ENCODE data around the gene CHAF1A.
A peak's percentile ranks its signal among the peaks of the same experiment; 100 is the strongest.

CHAF1A gene

DNA sequence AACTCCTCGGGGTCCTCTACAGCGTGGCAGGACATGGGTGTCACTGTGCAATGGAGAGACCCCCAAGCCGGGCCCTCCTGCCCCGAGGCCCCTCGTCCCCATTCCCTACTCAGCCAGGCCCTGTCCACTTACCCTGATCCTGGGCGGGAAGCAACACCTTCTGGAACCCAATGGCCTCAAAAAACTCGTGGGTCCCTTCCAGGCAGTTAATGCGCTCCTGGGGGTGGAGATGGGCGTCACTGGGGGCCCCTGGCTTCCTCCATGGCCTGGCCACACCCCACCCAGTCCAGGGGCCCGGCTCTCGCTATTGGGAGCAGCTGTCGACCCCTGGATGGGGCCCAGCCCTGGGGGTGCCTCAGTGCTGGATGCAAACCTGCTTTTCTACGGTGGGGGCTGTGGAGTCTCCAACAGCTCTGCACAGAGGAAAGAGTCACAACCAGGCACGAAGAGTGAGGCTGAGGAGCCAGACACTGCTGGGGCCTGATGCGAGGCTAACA lies 44.3 kb downstream of the CHAF1A start:
- no peak for TF ChIP-seq TAF1 (IDR thresholded peaks at IDR 0.05; ENCODE audit: borderline replicate concordance, low read depth, low read length)
- TF ChIP-seq POLR2AphosphoS5 (IDR thresholded peaks at IDR 0.05; ENCODE audit: low read depth, low read length) = no peak
- TF ChIP-seq POLR2A (IDR thresholded peaks at IDR 0.05; ENCODE audit: low read depth, low read length) = no peak
- no peak for FAIRE-seq
- DNase-seq (ENCODE audit: insufficient read length) = no peak

DNA sequence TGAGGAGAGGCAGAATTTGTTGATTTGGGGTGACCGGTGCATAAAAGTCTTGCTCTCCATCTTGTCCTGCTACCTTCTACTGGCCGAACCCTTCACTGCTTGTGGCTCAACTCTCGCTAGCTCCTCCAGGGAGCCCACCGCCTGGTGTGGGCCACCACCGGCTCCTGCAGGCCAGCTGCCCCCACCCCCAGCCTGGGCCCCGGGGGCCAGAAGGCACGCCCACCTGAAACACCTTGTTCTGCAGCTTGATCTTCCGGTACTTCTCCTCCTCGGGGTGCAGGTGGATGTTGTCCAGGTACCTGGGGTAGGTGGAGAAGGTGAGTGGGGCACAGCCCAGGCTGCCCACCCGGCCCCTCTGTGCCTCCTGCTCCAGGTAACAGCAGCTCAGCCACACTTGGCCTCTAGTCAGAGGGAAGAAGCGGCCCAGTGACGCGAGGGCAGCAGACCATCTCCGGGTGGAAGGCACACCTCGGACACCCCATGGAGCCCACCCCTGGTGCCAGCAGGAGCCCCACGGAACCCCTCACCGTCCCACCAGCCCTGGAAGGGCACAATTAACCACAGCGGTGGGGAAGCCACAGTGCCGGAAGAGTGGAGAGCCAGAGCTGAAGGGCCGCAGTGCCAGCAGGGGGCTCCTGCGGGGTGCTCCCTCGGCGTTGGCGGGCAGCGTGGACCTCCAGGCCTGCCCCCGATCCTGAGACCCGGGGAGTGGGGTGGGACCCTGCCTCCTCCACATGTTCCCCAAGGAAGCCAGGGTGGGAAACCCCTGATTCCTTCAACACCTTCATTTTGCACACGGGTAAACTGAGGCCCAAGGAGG lies 45.1 kb downstream of the CHAF1A start:
- no peak for FAIRE-seq
- no peak for DNase-seq (ENCODE audit: insufficient read length)
- TF ChIP-seq POLR2AphosphoS5 (IDR thresholded peaks at IDR 0.05; ENCODE audit: low read depth, low read length) = no peak
- TF ChIP-seq POLR2A (IDR thresholded peaks at IDR 0.05; ENCODE audit: low read depth, low read length) = no peak
- no peak for TF ChIP-seq TAF1 (IDR thresholded peaks at IDR 0.05; ENCODE audit: borderline replicate concordance, low read depth, low read length)

DNA sequence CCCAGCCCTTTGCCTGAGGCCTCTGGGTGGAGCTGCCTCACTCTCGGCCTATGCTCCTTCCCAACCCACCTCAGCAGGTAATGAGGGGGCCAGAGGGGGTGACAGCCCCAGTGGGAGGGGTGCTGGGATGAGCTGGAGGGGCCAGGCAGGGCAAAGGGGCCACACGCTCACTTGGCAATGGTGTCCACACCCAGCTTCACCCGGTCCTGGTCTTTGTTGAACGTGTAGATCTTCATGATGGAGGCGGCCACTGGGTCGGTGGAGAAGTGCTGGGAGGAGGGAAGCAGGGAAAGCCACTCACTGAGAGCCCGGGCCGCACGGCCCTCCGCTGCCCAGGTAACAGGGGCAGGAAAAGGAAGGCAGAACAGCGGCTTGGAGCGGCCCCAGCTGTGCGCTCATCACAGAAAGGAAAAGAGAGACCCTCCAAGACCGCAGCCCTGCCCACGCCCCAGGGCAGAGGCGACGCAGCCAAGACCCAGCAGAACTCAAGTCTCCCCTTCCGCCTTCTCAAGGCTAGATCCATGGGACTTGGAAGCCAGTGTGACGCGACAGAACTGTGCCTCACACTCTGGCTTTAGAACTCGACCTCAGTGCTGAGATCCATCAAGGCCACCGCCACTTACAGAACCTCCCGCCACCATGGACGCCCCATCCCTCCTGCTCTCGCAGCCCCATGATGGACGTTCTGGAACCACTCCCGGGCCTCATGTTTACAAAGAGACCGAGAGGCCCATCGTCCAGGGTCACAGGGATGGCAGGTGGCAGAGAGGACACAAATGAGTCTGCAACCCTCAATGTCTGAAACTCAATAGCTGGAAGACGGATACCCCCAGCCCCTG lies 45.9 kb downstream of the CHAF1A start:
- FAIRE-seq = no peak
- DNase-seq (ENCODE audit: insufficient read length) = no peak
- TF ChIP-seq TAF1 (IDR thresholded peaks at IDR 0.05; ENCODE audit: borderline replicate concordance, low read depth, low read length) (no peak), POLR2AphosphoS5 (IDR thresholded peaks at IDR 0.05; ENCODE audit: low read depth, low read length) (no peak), POLR2A (IDR thresholded peaks at IDR 0.05; ENCODE audit: low read depth, low read length) (no peak)

DNA sequence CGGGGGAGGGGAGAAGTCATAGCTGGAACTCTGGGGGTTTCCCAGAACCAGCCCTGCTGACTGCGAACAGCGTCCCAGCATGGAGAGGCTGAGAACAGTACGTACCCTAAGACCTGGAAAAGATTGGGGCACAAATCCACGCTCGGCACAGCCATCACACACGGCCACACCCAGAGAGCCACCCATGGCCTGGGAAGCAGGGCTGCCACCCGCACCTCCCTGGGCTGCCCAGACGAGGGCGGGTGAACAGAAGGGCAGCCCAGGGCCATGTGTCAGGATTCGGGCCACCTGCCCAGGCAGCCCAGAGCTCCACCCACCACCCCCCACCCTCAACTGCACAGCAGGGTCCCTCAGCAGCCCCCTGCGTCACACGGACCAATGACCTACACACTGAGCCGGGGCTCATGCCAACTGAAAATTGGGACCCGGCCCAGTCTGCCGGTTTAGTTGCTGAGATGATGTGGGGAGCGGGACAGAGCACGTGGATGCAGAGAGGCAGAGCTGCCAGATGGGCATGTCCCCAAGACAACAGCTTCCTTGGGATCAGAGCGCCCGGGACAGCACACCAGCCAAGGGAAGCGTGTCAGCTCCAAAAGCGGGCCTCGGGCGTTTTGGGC lies 46.7 kb downstream of the CHAF1A start:
- TF ChIP-seq TAF1 (IDR thresholded peaks at IDR 0.05; ENCODE audit: borderline replicate concordance, low read depth, low read length) (no peak), POLR2A (IDR thresholded peaks at IDR 0.05; ENCODE audit: low read depth, low read length) (no peak), POLR2AphosphoS5 (IDR thresholded peaks at IDR 0.05; ENCODE audit: low read depth, low read length) (no peak)
- DNase-seq (ENCODE audit: insufficient read length) (no peak), FAIRE-seq (no peak)

DNA sequence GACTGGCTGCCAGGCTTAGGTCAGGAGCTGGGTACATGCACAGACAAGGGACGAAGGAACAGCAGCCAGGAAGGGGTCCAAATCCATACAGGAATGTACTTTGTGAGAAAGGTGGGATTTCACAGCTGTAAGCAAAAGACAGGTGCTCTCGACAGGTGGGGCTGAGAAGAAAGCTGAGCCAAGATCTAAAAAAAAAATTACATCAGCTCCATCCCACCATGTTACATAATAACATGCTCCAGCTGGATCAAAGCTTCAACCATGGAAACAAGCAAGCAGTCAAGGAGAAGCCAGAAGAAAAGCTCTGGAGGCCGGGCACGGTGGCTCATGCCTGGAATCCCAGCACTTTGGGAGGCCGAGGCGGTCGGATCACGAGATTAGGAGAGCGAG lies 47.2 kb downstream of the CHAF1A start:
- DNase-seq (ENCODE audit: insufficient read length) (no peak), FAIRE-seq (no peak)
- TF ChIP-seq POLR2AphosphoS5 (IDR thresholded peaks at IDR 0.05; ENCODE audit: low read depth, low read length) (no peak), POLR2A (IDR thresholded peaks at IDR 0.05; ENCODE audit: low read depth, low read length) (no peak), TAF1 (IDR thresholded peaks at IDR 0.05; ENCODE audit: borderline replicate concordance, low read depth, low read length) (no peak)

DNA sequence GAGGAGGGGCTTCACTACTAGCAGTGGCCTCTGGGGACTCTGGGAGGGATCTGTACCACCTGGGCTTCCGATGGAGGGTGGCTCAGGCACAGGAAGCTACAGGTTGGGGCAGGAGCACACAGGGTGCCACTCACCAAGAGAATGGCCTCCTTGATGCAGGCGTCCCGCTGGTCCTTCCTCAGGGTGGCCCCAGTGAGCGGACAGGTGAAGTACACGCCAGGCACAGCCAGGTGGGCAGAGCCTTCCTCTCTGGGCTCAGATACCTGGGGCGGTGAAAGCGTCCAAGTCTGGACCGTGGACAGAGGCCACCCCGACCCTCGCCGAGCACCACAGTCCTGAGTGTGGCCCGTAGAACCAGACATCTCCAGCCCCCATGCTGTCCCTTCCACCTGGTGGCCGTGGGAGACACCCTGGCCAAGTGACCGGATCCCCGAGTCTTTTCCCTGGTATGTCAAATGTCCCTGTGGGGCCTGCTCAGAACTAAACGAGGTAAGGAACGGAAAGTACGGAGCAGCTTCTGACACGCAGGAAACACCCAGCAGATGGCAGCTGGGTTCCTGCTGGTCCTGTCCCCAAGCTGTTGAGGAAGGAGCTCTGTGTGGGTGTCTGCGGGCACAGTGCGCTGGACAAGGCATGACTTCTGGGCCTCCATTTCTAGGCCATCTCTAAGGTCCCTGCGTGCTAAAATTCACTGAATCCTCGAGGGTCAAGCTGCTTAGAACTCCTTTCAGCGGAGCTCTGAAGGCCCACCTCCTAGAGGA lies 50.0 kb downstream of the CHAF1A start:
- no peak for TF ChIP-seq POLR2A (IDR thresholded peaks at IDR 0.05; ENCODE audit: low read depth, low read length)
- no peak for TF ChIP-seq TAF1 (IDR thresholded peaks at IDR 0.05; ENCODE audit: borderline replicate concordance, low read depth, low read length)
- TF ChIP-seq POLR2AphosphoS5 (IDR thresholded peaks at IDR 0.05; ENCODE audit: low read depth, low read length) = no peak

DNA sequence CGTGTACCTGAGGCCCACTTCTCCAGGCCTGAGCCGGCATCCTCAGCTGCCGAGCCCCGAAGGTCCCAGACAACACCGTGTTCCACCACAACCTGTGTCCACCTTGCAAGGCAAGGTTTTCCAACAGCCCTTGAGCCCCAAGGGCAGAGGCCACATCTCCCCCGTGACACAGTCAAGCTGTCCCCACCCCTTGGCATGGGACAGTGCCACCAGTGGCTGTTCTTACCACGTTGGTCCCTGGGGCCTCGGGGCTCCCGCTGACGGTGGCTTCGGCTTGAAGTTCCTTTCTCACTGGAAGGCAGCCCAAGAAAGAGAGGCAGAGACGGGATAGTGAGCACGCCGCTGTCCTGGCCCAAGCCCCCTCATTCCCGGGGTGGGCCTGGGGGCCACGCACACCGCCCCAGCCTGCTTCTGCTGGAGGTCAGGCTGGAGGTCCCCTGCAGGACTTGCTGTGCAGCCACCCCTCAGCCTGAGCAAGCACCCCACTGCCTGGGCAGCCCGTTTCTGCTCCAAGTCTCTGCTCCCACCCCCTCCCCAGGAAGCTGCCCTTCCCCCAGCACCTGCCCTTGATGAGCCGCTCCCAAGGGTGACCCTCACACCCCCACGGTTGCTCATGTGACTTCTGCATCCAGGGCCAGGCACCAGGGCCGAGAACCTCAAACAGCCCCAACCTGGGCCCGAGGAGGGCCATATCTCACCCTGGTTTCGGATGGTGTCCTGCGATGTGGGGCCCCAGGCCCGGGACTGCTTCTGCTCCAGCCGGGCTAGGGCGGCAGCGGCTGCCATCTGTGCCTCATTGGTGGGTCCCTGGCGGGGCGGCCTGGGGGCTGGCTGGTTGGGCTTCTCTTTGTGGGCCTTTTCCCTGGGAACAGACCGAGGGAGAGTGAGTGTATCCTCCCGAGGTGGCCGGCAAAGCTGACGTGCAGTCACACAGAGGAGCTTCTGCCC lies 51.1 kb downstream of the CHAF1A start:
- no peak for FAIRE-seq
- TF ChIP-seq POLR2AphosphoS5 (IDR thresholded peaks at IDR 0.05; ENCODE audit: low read depth, low read length) (no peak), TAF1 (IDR thresholded peaks at IDR 0.05; ENCODE audit: borderline replicate concordance, low read depth, low read length) (no peak), POLR2A (IDR thresholded peaks at IDR 0.05; ENCODE audit: low read depth, low read length) (no peak)
- peak; percentile 19 for DNase-seq (ENCODE audit: insufficient read length)

More for the DNA sequence above, 50.0 kb downstream of the CHAF1A start:
- DNase-seq (ENCODE audit: insufficient read length) = peak; percentile 15
- no peak for FAIRE-seq

DNA sequence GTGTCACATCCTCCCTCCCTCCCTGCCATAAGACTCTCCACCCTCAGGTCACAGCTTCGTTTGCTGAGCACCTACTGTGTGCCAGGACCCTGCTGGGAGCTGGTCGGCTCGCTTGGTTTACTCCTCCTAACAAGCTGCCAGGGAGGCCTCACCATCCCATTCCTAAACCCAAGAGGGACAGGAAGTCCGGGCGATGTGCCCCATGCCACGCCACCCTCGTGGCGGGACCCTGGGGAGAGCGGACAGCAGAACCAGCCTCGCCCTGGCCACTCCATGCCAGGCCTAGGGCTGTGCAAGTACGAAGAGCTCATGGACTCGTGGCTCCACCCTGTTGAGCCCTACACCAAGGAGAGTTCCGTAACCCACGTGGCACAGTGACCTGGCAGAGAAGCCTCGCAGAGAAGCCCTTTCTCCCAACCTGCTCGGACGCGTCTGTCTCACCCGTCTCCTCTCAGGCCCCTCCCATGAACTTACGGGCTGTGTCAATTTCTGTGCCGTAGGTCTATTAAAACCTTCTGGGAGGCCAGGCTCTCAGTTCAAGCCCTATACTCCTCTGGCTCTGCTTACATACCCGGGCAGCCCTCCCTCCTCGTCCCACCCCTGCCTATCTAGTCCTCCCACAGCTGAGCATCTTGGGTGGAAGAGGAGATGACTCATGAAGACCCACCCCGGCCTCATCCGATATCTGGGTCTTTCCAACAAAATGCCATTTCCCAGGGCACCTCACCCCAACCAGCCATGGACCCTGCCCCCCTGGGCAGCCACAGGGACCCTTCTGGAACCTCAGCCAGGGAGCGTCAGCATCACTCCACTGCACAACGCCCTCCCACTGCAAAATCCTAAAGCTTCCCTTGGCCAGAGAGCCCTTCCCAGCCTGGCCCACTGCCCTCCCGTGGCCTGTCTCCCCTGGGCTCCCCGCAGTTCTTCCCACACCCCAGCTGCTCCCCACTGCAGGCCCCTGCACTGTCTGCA lies 52.6 kb downstream of the CHAF1A start:
- no peak for DNase-seq (ENCODE audit: insufficient read length)
- no peak for FAIRE-seq
- no peak for TF ChIP-seq TAF1 (IDR thresholded peaks at IDR 0.05; ENCODE audit: borderline replicate concordance, low read depth, low read length)
- no peak for TF ChIP-seq POLR2A (IDR thresholded peaks at IDR 0.05; ENCODE audit: low read depth, low read length)
- no peak for TF ChIP-seq POLR2AphosphoS5 (IDR thresholded peaks at IDR 0.05; ENCODE audit: low read depth, low read length)

Data from GM12892 (cell line).